H9 (cell line): Measurements from ENCODE around the gene CADPS2. TPM values are rescaled to one million over a fixed set of nuclear protein-coding genes. Genes with fewer than 3 reads are reported as not detected.

ENCODE experiments used
- DNase-seq: peaks from one replicate; pipeline ENCODE4 v3.0.0-alpha.2; 2017
- H2AFZ ChIP-seq: one replicate; pipeline ENCODE4 v1.6.1; 2013; ENCODE audit warnings: mild to moderate bottlenecking, low read length, control low read depth, moderate library complexity
- H2AK5ac ChIP-seq: 2 replicates; pipeline ENCODE4 v1.6.1; 2013; ENCODE audit warnings: low read length, control low read depth, mixed read lengths; ENCODE audit not compliant: insufficient read length
- H2BK120ac ChIP-seq: one replicate; pipeline ENCODE4 v1.6.1; 2013; ENCODE audit warnings: low read depth, mild to moderate bottlenecking, low read length, control low read depth, inconsistent platforms; ENCODE audit not compliant: poor library complexity, severe bottlenecking
- H2BK12ac ChIP-seq: 2 replicates; pipeline ENCODE4 v1.6.1; 2013; ENCODE audit warnings: low read length, control low read depth, mixed read lengths, low read depth; ENCODE audit not compliant: insufficient read length
- H2BK15ac ChIP-seq: 2 replicates; pipeline ENCODE4 v1.6.1; 2013; ENCODE audit warnings: low read depth, low read length, control low read depth
- H2BK20ac ChIP-seq: one replicate; pipeline ENCODE4 v1.6.1; 2013; ENCODE audit warnings: low read depth, mild to moderate bottlenecking, low read length, control low read depth, inconsistent platforms; ENCODE audit not compliant: poor library complexity, severe bottlenecking
- H2BK5ac ChIP-seq: 2 replicates; pipeline ENCODE4 v1.6.1; 2013; ENCODE audit warnings: low read length, control low read depth, mixed read lengths; ENCODE audit not compliant: insufficient read length
- H3K14ac ChIP-seq: 2 replicates; pipeline ENCODE4 v1.6.1; 2013; ENCODE audit warnings: low read length, control low read depth; ENCODE audit not compliant: insufficient read depth
- H3K18ac ChIP-seq: 2 replicates; pipeline ENCODE4 v1.6.1; 2013; ENCODE audit warnings: low read depth, mild to moderate bottlenecking, mixed read lengths, low read length, control low read depth; ENCODE audit not compliant: insufficient read length
- H3K23ac ChIP-seq: 2 replicates; pipeline ENCODE4 v1.6.1; 2013; ENCODE audit warnings: low read length, control low read depth, mixed read lengths, low read depth; ENCODE audit not compliant: insufficient read length
- H3K23me2 ChIP-seq: 2 replicates; pipeline ENCODE4 v1.6.1; 2013; ENCODE audit warnings: low read depth, mild to moderate bottlenecking, mixed read lengths, low read length, control low read depth; ENCODE audit not compliant: insufficient read length, poor library complexity, severe bottlenecking
- H3K27ac ChIP-seq: 2 replicates; pipeline ENCODE4 v1.5.1; 2013; ENCODE audit warnings: low read length, control low read depth, mixed read lengths, low read depth; ENCODE audit not compliant: insufficient read length
- H3K27me3 ChIP-seq: 2 replicates; pipeline ENCODE4 v1.6.1; 2013; ENCODE audit warnings: low read length, control low read depth, inconsistent platforms; ENCODE audit not compliant: insufficient read depth
- H3K4ac ChIP-seq: 2 replicates; pipeline ENCODE4 v1.6.1; 2013; ENCODE audit warnings: low read depth, mild to moderate bottlenecking, control low read depth, inconsistent platforms, low read length, moderate library complexity
- H3K4me1 ChIP-seq: 2 replicates; pipeline ENCODE4 v1.6.1; 2013; ENCODE audit warnings: low read length, control low read depth, inconsistent platforms; ENCODE audit not compliant: insufficient read depth
- H3K4me2 ChIP-seq: 2 replicates; pipeline ENCODE4 v1.6.1; 2013; ENCODE audit warnings: low read length, control low read depth, mixed read lengths; ENCODE audit not compliant: insufficient read length, insufficient read depth
- H3K56ac ChIP-seq: 2 replicates; pipeline ENCODE4 v1.6.1; 2013; ENCODE audit warnings: low read depth, mild to moderate bottlenecking, mixed read lengths, low read length, control low read depth; ENCODE audit not compliant: insufficient read length
- H3K79me1 ChIP-seq: 2 replicates; pipeline ENCODE4 v1.6.1; 2013; ENCODE audit warnings: low read depth, mild to moderate bottlenecking, moderate library complexity, low read length, control low read depth, inconsistent platforms; ENCODE audit not compliant: insufficient read depth, poor library complexity, severe bottlenecking
- H3K79me2 ChIP-seq: 2 replicates; pipeline ENCODE4 v1.6.1; 2013; ENCODE audit warnings: low read length, control low read depth, inconsistent platforms; ENCODE audit not compliant: insufficient read depth
- H3K9ac ChIP-seq: 2 replicates; pipeline ENCODE4 v1.6.1; 2013; ENCODE audit warnings: low read length, control low read depth, mixed read lengths; ENCODE audit not compliant: insufficient read length; ENCODE audit errors: extremely low read depth
- H3K9me3 ChIP-seq: one replicate; pipeline ENCODE4 v1.6.1; 2013; ENCODE audit warnings: low read depth, low read length, inconsistent platforms; ENCODE audit not compliant: control insufficient read depth
- H3T11ph ChIP-seq: one replicate; pipeline ENCODE4 v1.6.1; 2013; ENCODE audit warnings: mild to moderate bottlenecking, low read length, control low read depth, inconsistent platforms
- H4K20me1 ChIP-seq: one replicate; pipeline ENCODE4 v1.6.1; 2013; ENCODE audit not compliant: control insufficient read depth, insufficient read length, insufficient read depth
- H4K5ac ChIP-seq: 2 replicates; pipeline ENCODE4 v1.6.1; 2013; ENCODE audit warnings: low read depth, mild to moderate bottlenecking, mixed read lengths, low read length, control low read depth; ENCODE audit not compliant: insufficient read length
- H4K8ac ChIP-seq: replicated peaks from 2 replicates; pipeline ENCODE4 v1.6.1; 2013; ENCODE audit warnings: low read length, control low read depth, mixed read lengths, low read depth; ENCODE audit not compliant: insufficient read length
- H4K91ac ChIP-seq: 2 replicates; pipeline ENCODE4 v1.6.1; 2013; ENCODE audit warnings: low read depth, mild to moderate bottlenecking, moderate library complexity, mixed read lengths, low read length, control low read depth; ENCODE audit not compliant: insufficient read length
- H3K27ac Mint-ChIP-seq, 3 experiments: 2 replicates in 2 of 3; 3 replicates in 1 of 3; pipeline ENCODE4 v1.8.0; 2020 to 2021; ENCODE audit warnings: mixed read lengths in 3 of 3, mild to moderate bottlenecking in 1 of 3, moderate library complexity in 1 of 3
- H3K27me3 Mint-ChIP-seq: 2 replicates; pipeline ENCODE4 v1.8.0; 2021; ENCODE audit warnings: low read depth, mild to moderate bottlenecking, moderate library complexity, mixed read lengths
- H3K36me3 Mint-ChIP-seq, 3 experiments: 2 replicates in 2 of 3; 3 replicates in 1 of 3; pipeline ENCODE4 v1.8.0; 2020 to 2021; ENCODE audit warnings: low read depth in 3 of 3, mixed read lengths in 3 of 3; ENCODE audit not compliant: insufficient read depth in 1 of 3
- H3K4me1 Mint-ChIP-seq, 2 experiments: 2 replicates each; pipeline ENCODE4 v1.8.0; 2020; ENCODE audit warnings: mixed read lengths in 2 of 2
- H3K4me3 Mint-ChIP-seq, 2 experiments: 2 replicates in 1 of 2; 3 replicates in 1 of 2; pipeline ENCODE4 v1.8.0; 2020 to 2021; ENCODE audit warnings: mild to moderate bottlenecking in 2 of 2, mixed read lengths in 2 of 2, moderate library complexity in 1 of 2
- H3K9me3 Mint-ChIP-seq, 2 experiments: 2 replicates in 1 of 2; 3 replicates in 1 of 2; pipeline ENCODE4 v1.8.0; 2020; ENCODE audit warnings: mild to moderate bottlenecking in 2 of 2, mixed read lengths in 2 of 2, moderate library complexity in 1 of 2
- WGBS: extraction: QIAGEN DNeasy Blood & Tissue Kit; methylation state at CpG from one replicate; pipeline ENCODE4 v1.1.7; 2013; ENCODE audit warnings: missing lambda C conversion rate, low lambda C conversion rate, mixed read lengths; ENCODE audit not compliant: insufficient read length; ENCODE audit errors: extremely low coverage; 5-methylcytosine and 5-hydroxymethylcytosine counted together
- total RNA-seq: library from RNA; stranded (reverse); gene quantifications from 2 replicates; pipeline ENCODE4 v1.2.1, GENCODE V29; 2021
- TF ChIP-seq, protein P1 (sequence below): fragments of 200-600 bp; sonication (generic); conservative IDR thresholded peaks from 3 replicates; pipeline ENCODE4 v1.8.0; 2021; ENCODE audit warnings: antibody characterized with exemption, mild to moderate bottlenecking

Gene CADPS2
- total RNA-seq, 1 experiment from 2014 or later, result 7.1 TPM

DNA sequence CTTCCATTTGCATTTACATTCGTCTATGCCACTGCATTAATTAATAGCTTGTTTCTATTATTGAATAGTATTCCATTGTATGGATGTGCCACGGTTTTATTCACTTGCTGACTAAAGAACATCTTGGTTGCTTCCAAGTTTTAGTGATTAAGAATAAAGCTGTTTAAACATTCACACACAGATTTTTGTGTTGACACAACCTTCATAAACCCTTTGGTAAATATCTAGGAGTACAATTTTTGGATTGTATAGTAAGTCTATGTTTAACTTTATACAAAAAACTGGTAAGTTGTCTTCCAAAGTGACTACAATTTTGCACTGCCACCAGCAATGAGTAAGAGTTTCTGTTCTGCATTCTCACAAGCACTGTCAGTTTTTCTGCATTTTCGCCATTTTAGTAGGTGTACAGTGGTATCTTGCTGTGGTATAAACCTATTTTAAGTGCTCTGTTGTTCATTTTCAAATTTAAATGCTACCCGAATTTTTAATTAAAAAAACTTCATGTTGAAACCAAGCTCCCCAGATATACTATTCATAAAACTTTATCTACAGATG is 308.7 kb downstream of the CADPS2 start:
- H3K9ac ChIP-seq, result no peak overlapping the region
- H3K27me3 ChIP-seq, result no peaks in the 10 kb centered on the region
- no peak overlapping the region for H3K23ac ChIP-seq
- H3K4ac ChIP-seq, result no peak overlapping the region
- H3K27ac Mint-ChIP-seq, result no peak overlapping the region
- H3K36me3 Mint-ChIP-seq, result no peaks in the 10 kb centered on the region
- no peak overlapping the region for H2AK5ac ChIP-seq
- peaks cover 7 to 9% of the 10 kb centered on the region in 2 experiments for H3K4me1 Mint-ChIP-seq
- no peak overlapping the region for H2BK15ac ChIP-seq
- no peak overlapping the region for H2BK5ac ChIP-seq
- no peak overlapping the region for H3K4me3 Mint-ChIP-seq
- no peaks in the 10 kb centered on the region for H3K79me1 ChIP-seq
- TF ChIP-seq, protein P1, sequence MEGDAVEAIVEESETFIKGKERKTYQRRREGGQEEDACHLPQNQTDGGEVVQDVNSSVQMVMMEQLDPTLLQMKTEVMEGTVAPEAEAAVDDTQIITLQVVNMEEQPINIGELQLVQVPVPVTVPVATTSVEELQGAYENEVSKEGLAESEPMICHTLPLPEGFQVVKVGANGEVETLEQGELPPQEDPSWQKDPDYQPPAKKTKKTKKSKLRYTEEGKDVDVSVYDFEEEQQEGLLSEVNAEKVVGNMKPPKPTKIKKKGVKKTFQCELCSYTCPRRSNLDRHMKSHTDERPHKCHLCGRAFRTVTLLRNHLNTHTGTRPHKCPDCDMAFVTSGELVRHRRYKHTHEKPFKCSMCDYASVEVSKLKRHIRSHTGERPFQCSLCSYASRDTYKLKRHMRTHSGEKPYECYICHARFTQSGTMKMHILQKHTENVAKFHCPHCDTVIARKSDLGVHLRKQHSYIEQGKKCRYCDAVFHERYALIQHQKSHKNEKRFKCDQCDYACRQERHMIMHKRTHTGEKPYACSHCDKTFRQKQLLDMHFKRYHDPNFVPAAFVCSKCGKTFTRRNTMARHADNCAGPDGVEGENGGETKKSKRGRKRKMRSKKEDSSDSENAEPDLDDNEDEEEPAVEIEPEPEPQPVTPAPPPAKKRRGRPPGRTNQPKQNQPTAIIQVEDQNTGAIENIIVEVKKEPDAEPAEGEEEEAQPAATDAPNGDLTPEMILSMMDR, result no peak
- no peak overlapping the region for H3K56ac ChIP-seq
- H4K20me1 ChIP-seq, result no peaks in the 10 kb centered on the region
- H3T11ph ChIP-seq, result no peak overlapping the region
- no peaks in the 10 kb centered on the region for H3K23me2 ChIP-seq
- no peak overlapping the region for H3K14ac ChIP-seq
- H3K18ac ChIP-seq, result no peak overlapping the region
- no peak overlapping the region for H2BK120ac ChIP-seq
- no peak overlapping the region for H3K27ac ChIP-seq
- no peak overlapping the region for H4K8ac ChIP-seq
- no peaks in the 10 kb centered on the region for H3K9me3 ChIP-seq
- H2BK12ac ChIP-seq, result no peak overlapping the region
- no peaks in the 10 kb centered on the region for H3K27me3 Mint-ChIP-seq
- no peak overlapping the region for H4K5ac ChIP-seq
- no peaks in the 10 kb centered on the region for H3K79me2 ChIP-seq
- H3K4me1 ChIP-seq, result no peaks in the 10 kb centered on the region; the same call in 1 of the 2 replicates
- H2BK20ac ChIP-seq, result no peak overlapping the region
- H2AFZ ChIP-seq, result no peak overlapping the region
- WGBS, result no CpG with 5 or more reads among the region's 4 CpGs
- H3K4me2 ChIP-seq, result no peak overlapping the region
- no peak for DNase-seq
- H4K91ac ChIP-seq, result no peak overlapping the region
- H3K9me3 Mint-ChIP-seq, result no peaks in the 10 kb centered on the region
